Measurements from ENCODE around the gene SORCS2.

SORCS2 gene

DNA sequence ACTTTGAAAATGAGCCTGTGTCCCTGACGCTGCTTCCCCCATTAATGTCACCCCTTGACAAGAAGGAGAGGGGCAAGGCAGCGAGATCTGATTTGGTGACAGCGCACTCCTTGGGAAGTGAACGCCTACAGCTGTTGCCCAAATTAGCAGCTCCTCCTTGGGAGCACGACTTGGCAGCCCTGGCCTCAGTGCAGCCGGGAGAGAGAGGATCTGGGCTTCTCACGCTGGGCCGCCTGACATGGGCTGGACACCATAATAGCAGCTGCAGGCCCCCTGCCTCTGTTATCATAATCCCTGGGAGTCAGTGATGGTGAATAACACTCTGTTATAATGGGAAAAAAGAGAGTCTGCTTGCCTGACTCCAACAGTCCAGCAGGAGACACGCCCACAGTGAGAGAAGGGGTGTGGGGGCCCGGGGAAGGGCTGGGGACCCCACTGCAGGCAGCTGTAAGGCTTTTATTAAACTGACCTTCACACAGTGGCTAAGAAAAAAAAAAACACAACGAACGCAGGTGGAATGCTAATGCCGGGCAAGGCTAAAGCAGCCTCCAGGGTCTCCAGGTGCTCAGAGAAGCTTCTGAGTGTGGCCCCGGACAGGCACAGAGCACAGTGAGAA is 169.1 kb downstream of the SORCS2 start:
- no peak for DNase-seq

DNA sequence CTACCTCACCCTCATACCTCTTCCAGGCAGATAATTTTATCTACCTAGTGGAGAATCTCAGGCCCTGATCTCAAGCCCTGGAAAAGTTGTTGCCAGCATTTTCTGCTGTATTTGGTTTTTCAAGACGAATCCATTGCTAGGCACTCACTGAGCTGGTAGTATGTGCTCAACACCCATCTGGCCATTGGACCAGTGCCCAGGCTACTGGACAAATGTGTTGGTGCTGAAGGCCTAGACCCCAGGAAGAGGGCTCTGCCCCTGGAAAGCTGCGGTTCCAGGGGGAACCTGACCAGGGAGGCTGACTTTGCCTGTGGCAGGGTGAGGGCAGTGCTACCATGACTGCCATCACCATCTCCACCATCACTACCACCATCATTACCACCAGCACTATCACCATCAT is 170.0 kb downstream of the SORCS2 start:
- no peak for DNase-seq

DNA sequence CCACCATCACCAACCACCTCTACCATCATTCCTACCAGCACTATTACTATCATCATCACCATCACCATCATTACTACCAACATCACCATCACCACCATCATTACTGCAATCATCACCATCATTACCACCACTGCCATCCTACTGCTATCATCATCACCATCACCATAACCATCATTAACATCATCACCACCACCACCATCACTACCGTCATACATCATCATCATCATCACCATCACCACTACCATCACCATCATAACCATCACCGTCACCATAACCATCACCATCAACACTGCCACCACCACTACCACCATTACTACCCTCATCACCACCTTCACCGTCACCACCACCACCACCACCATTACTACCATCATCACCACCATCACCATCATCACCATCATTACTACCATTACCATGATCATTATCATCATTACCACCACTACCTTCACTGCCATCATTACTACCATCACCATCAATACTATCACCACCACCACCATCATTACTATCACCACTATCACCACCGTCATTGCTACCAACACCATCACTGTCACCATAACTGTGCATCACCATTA is 170.6 kb downstream of the SORCS2 start:
- DNase-seq: no peak

DNA sequence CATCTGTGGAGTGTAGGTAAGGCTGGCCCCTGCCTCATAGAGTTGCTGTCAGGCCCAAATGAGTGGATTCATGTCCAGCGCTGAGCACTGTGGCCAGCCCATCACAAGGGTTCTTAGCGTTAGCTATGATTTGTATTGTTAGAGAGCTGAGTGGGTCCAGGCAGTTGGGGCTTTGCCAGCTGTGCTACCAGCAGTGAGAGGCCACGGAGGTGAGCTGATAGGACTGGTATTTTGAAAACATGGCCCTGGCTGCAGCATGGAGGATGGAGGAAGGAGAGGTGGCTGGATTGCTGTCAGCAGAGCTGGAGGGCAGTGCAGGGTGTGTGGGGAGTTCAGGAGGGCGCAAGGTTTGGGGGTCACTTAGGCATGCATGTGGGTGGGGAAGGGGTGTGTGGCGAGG is 172.6 kb downstream of the SORCS2 start:
- no peak for DNase-seq

DNA sequence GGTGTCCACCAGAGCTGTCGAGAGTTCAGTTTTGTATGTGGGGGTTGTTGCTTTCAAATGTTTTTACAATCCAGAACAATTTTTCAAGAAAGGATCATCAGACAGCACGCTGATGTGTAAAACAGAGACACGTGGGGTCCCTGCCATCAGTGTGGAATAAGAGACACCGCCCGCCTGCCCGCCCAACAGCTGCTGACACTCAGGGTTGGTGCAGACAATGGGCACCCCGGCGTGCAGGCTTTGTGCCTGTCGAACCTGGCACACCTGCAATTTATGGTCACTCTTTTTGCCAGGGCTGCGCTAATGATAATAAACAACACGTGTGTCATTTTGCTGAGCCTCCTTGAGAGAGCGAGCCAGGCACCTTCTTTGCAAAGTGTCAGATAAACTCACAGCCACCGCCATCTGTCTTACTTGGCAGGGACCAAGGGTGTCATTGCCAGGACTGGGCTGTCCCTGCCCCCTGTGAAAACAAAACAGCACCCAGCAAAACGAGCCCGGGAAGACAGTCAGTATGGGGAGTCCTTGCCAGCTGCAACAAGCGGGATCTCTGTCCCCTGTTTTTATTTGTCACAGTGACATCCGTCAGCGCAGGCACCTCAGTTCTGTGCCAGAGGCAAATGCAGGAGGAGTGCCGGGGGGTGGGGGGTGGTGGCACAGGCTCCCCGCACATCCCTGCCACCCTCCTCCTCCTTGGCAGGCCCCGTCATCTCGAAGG is 173.3 kb downstream of the SORCS2 start:
- peak; percentile 90 to 92 for DNase-seq

DNA sequence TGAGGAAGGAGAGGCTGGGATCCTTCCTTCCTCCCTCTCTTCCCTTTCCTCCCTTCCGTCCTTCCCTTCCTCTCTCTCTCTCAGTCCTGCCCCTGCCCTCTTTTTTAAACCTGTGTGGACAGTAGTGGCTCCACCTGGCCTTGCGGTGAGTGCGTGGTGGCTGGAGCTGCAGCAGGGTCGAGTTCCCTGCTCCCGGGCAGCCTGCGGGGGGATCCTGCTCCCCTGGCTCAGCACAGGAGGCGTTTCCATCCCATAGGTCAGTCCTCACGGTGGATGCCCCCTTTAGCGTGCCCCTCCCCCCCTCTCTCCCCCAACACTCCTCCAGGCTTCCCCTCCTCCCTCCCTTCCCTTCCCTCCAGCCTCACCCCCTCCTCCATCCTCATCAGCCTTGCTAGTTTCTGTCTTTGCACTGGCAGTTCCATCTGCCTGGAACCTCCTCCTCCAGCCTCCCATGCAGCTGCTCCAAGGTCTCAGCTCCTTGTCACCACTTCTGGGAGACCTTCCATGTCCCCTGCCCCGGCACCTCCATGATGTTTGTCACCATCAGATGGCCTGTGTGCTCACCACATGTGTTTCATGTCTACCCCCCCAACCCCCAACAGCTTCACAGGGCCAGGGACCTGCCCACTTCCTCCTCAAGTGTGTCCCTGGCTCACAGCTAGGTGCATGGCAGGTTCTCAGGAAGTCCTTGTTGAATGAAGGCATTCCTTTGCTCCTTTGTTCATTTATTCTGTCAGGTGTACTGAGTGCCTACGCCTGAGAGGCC is 174.0 kb downstream of the SORCS2 start:
- DNase-seq: no peak

DNA sequence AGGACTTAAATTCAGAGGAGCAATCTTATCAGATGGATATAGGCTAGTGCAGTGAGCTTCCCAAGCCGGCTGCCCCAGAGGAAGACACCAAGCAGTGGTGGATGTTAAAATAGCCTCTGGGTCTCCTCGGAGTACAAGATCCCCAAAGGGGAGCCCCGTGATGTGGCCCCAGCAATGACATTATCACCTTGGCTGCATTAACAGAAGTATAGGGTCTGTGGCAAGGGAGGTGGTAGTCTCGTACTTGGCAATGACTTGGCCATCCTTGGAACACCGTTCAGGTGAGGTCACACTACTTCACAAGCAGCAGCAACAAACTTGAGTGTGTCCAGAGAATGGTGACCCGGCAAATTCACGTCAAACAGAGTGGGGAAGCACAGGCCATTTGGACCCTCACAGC is 174.6 kb downstream of the SORCS2 start:
- DNase-seq: no peak

DNA sequence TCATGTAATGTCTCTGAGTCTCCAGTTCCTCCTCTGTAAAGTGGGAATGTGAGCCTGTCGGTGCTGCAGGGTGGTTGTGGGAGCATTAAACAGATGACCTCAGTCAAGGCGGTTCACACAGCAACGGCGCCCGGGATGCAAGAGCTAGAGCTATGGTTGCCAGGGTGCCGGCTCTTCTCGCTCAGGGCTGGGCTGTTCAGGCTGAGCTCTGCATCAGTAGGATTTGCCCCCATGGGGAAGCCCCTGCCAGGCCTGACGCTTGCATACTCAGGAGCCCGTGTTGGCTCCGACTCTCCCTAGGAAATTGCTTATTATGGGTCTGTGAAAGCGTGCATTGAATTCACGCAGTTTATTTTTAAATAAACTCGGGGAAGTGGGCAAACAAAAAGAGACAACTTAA is 175.1 kb downstream of the SORCS2 start:
- no peak for DNase-seq

DNA sequence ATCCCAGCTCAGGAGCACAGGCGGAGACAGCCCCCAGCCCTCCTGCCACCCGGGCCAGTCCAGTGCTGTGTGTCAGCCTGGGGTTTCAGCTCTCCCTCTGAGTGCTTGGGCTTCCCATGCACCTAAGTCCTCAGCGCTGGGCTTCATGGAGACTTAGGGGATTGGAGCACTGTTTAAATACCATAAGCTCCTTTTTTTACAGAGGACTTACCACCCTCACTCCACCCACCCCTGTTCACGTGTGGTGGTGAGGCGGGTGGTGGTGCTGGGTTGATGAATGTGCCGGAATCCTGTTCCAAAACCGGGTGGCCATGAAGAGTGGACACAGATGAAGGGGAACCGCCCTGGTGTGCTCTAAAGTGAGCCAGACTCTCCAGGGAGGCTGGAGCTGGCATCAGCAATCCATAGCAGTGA is 175.5 kb downstream of the SORCS2 start:
- no peak for DNase-seq

DNA sequence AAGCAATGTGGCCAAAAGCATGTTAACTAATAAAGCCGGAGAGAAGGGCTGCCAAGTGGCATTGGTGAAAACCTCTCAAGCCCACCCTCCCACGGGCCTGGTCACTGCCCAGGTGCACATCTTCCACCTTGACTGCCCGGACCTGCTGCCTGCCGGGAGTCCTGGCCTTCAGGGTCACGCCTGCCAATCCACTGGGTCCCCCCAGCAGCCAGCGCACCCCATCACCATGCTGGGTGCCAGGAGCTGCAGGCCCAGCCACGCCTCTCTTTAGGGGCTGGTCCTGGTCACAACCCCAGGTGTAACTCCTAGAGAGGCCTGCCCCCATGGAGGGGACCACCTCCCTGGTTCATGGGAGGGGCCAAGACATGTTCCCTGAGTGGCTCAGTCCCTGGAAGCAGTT is 176.0 kb downstream of the SORCS2 start:
- no peak for DNase-seq

DNA sequence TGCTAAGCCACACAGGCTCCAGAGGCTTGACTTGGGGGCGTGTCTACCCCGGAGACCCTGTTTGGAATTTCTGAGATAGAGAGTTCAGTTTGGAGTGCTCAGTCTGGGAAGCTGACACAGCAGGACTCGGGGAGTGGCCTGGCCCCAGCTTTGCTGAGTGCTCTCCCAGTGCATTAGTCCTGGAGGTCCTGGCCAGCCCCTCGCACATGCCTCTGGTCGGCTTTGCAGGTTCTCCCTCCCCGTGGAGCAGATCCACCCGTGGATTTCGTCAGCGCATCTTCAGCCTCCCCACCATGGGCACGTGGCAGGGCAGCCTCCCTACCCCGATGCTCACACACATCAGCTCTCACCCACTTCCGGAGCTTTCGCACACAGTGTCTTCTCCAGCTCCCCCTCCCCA is 177.2 kb downstream of the SORCS2 start:
- DNase-seq: no peak

DNA sequence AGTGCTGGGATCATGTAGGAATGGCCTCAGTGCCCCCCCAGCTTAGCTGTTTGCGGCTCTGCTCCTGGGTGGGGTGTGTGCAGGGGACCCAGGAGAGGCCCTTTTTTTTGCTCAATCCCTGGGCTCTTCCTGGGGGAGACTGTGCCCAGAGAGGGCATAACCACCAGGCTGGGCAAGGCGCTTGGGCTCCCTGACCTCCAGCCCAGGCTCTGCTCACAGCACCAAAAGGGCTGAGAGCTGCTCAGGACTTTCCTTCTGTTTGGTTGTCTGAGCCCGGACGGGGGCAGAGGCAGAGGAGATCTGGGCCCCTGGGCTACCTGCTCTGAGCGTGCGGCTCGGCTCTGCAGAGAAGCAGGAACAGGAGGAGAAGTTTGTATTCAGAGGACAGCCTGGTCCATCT is 177.7 kb downstream of the SORCS2 start:
- DNase-seq: no peak

DNA sequence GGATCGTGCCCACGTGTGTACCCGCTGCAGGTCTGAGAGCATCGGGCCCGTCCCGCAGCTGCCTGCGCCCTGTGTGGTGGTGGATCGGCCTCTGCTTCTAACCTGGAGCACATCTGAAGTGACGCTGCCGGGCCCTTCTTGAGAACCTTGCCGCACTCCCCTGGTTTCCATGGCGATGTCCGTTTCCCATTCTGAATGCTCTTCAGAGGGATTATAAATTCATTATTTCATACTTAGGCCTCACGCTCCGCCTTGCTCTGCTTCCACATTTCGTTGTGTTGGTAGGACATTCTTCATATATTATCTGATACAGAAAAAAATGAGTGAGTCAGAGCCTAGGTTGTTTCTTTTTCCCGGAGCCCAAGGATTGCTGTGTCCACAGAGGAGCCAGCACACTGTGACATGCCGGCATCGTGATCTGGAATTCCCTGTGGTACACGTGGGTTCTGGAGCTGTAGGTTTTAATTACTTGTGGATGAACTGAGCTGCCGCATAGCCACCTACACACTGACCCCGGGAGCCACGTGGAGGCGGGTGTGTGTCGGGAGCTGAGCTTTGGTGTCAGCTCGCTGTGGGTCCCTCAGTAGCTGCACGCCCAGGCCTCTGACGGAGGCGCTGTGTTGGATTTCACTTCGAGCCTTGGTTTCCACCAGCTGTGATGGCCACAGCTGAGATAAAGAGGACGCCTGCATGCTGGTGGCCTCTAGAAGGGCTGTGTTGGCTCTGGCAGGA is 179.0 kb downstream of the SORCS2 start:
- DNase-seq: no peak

DNA sequence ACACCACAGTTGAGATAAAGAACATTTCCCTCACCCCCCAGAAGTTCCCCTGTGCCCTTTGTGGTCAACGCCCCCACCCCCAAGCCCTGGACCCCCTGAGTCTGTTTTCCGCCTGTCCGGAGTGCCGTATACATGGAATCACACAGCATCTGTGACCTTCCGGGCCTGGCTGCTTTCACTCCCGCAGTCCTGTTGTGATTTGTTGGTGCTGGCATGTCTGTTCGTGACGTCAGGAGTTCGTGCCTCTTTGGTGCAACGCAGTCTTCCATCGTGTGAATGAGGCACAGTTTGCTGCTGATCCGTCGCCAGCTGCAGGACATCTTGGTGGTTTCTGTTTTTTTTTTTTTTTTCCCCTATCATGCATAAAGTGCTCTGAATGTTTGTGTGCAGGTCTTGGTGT is 180.3 kb downstream of the SORCS2 start:
- DNase-seq: no peak

DNA sequence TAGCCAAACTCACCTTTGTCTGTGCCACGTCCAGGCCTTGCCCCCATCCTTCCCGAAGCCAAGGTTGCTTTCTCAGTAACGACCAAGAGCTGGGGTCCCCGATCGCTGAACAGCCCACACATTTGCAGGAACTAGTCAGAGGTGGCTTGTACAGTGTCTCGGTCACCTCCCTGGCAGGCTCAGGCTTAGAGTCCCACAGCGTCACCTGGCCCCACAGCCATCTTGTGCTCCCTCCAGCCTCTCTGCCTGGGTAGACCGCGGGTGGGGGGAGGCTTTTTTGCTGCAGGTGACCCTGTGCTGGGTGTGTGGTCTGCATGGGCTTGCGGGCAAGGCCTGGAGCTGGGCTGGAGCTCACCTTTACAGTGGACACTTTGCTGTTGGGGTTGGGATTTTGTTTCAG is 182.2 kb downstream of the SORCS2 start:
- DNase-seq: no peak

DNA sequence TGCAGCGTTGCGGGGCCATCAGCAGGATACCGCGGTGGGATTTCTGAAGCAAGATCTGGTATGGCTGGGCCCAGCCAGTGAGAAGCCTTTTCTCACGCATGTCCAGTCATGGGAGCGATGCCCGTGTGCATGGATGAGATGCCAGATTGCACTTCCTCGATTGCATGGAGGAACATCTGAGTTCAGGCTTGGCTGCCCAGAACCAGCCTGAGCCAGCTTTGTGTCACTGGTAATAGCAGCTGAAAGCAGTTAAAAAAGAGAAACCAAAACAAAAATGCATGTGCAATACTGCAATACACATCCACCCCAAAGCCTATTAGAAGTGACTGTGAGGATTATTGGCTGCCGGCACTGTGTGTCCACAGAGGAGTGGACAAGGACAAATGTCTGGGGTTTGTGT is 183.1 kb downstream of the SORCS2 start:
- DNase-seq: no peak

DNA sequence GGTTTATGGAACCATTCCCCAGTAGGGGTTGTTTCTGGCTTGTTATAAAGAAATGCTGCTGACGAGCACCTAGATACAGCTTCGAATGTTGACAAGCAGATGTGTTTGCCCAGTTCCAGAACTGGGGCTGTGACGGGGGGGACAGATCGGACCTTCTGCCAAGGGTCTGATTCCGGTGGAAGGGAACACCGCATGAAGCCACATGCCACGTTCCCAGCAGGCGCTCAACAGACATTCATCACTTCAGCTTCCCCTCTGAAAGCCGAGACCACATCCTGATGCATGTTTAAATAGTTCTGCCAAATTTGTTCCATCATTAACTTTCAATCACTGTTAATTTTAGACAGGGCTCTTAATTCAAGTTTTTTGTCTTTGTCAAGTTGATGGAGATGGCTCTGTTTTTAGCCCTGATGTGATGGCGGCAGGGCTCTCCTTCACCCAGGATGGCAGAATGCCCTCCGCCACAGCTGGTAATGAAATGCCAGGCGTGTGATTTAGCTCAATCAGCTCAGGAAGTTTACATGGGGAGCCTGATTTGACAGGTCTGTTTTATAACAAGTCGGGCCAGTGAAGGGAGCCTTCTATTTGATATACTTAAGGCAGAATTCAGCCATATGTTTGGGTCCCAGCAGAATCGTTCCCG is 185.0 kb downstream of the SORCS2 start:
- DNase-seq: no peak

DNA sequence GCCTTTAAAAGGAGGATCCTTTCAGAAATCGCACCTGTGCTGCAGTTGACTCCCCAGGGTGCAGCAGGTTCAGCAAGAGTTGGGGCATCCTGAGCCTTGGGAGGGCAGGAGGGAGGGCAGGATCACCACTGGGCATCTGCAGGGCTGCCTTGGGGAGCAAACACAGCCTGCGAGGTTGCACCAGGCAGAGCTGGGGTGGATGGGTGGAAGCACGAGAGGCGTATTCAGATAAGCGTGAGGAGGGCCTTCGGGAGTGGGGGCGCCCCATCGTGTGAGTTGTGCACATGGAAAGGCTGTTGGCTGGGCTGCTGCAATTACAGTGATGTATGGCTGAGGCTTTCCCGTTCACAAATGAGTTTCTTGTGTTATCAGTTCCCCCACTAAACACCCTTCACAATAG is 186.8 kb downstream of the SORCS2 start:
- DNase-seq: no peak

DNA sequence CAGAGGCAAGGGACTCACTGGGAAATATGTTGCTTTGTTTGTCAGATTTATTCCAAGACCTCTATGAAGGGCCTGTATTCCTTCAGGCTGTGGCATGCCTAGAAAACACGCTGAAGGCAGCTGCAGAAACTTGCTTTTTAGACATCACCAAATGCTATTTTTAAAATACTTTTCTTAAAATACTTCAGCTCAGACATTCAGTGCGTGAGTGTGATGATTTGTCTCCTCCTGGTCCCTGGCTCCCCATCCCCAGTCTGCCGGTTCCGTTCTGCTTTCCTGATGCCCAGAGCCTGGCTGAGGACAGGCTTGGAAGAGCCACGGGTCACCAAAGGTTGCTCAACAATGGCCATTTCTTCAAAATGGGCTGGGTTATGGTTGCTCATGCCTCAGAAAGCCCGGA is 187.4 kb downstream of the SORCS2 start:
- DNase-seq: no peak

DNA sequence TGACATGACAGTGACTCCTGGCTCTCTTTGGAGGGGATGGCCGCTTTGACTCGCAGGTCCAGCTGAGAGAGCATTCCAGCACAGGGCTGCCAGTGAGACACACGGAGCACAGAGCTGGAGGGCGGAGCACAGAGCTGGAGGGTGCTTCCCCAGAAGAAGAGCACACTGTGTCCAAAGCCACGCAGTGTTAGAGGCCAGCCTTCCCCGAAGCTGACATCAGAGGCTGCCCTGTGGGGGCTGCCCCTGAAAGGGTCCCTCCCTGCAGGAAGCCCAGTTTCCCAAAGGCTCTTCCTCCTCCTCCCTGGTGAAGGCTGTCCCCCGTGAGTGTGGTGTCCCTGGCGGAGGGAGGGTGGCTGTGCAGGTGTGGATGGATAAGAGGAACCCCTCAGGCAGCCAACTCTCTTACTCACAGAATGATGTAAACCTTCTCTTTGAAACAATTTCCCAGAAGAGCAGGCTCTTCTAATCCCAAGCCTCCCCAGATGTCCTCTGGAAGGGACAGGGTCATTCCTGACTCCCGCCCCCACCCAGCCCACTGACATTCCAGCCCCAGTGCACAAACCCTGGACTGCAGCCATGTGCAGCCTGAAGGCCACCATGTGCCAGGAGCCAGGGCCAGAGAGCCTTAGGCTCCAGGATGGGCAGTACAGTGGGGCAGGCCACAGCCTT is 189.0 kb downstream of the SORCS2 start:
- DNase-seq: no peak

DNA sequence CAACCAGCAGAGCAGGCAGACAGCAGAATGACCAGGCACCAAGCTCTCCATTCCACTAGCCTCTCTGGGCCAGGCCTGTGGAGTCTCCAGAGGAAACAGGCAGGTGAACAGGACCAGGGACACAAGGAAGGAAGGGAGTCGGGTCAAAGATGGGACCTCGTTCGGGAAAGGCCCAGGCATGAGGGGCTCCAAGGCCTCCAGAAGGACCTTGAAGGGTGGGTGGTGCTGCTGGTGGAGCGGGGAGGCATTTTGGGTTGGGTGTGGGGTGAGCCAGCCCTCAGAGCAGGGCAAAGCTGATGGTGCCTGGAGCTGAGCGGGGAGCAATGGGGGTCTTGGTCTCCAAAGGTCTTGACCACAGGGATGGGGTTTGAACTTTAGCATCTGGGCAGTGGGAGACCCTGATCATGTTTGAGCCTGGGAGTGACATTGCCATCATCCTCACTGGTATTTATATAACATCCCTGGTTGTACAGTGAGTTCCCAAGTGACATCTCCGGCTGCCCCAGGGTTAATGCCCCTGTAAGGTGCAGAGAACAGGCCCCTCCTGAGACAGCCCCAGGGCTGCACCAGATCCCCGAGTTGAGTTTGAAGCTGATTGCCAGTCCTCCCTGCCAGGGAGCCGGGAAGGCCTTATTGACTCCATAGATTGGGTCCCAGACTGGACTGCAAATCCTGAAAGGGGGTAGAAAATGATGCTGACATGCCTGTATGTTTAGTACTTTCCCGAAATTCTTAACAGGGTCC is 189.7 kb downstream of the SORCS2 start:
- DNase-seq: no peak
